Nephron progenitor cell (in vitro differentiated cells): ENCODE data around the gene SOX1.

ENCODE experiments used
- DNase-seq: peaks from one replicate; pipeline ENCODE4 v3.0.0; 2021
- H3K27ac Mint-ChIP-seq: 2 replicates; pipeline ENCODE4 v1.8.0; 2021; ENCODE audit warnings: mild to moderate bottlenecking, moderate library complexity, mixed read lengths
- H3K27me3 Mint-ChIP-seq: 2 replicates; pipeline ENCODE4 v1.8.0; 2021; ENCODE audit warnings: mild to moderate bottlenecking, low read depth, mixed read lengths; ENCODE audit not compliant: poor library complexity
- H3K36me3 Mint-ChIP-seq: 2 replicates; pipeline ENCODE4 v1.8.0; 2021; ENCODE audit warnings: low read depth, mixed read lengths
- H3K4me1 Mint-ChIP-seq: 2 replicates; pipeline ENCODE4 v1.8.0; 2021; ENCODE audit warnings: mixed read lengths
- H3K4me3 Mint-ChIP-seq: 2 replicates; pipeline ENCODE4 v1.8.0; 2021; ENCODE audit warnings: mild to moderate bottlenecking, moderate library complexity, mixed read lengths
- H3K9me3 Mint-ChIP-seq: 2 replicates; pipeline ENCODE4 v1.8.0; 2021; ENCODE audit warnings: mild to moderate bottlenecking, moderate library complexity, mixed read lengths
- TF ChIP-seq, protein P1 (sequence below): fragments of 200-600 bp; sonication (generic); IDR thresholded peaks from 2 replicates; pipeline ENCODE4 v1.5.0; 2021; ENCODE audit warnings: antibody characterized with exemption

Gene SOX1

DNA sequence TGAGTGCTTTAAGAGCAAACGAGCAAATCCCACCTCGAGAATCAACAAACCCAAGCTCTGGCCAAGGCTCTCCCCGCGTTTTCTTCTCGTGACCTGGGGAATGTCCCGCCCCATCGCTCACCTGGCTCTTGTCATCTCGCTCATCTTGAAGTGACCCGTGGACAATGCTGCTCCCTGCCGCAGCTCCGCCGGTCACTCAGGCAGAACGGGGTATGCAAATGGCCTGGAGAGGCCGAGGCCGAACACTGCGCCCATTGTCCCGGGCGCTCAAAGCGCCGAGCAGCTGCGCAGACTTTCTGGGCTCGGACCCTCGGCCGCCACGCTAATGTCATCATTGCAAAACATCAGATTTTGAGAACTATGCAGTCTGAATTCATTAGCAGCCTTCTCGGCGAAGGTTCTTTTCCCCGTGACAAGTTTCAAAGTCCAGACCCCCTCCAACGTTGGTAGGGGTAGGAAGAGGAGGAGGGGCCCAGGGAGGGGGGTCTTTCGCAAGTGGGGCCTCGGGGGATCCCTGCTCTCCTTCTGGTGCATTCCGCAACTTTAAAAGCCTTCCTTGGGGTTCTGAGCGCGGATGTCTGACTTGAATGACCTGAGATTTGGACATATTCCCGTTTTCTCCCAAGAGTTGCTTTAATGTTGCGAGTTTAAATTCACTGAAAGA is 39.7 kb downstream of the SOX1 start:
- Mint-ChIP-seq H3K9me3 (peaks cover 3% of the 10 kb centered on the region), H3K4me1 (peaks cover 23% of the 10 kb centered on the region), H3K4me3 (peak overlapping the region; percentile 75), H3K27me3 (peaks cover 100% of the 10 kb centered on the region), H3K36me3 (no peaks in the 10 kb centered on the region), H3K27ac (no peak overlapping the region)
- DNase-seq = peak; percentile 56
- TF ChIP-seq, protein P1, sequence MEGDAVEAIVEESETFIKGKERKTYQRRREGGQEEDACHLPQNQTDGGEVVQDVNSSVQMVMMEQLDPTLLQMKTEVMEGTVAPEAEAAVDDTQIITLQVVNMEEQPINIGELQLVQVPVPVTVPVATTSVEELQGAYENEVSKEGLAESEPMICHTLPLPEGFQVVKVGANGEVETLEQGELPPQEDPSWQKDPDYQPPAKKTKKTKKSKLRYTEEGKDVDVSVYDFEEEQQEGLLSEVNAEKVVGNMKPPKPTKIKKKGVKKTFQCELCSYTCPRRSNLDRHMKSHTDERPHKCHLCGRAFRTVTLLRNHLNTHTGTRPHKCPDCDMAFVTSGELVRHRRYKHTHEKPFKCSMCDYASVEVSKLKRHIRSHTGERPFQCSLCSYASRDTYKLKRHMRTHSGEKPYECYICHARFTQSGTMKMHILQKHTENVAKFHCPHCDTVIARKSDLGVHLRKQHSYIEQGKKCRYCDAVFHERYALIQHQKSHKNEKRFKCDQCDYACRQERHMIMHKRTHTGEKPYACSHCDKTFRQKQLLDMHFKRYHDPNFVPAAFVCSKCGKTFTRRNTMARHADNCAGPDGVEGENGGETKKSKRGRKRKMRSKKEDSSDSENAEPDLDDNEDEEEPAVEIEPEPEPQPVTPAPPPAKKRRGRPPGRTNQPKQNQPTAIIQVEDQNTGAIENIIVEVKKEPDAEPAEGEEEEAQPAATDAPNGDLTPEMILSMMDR = no peak

DNA sequence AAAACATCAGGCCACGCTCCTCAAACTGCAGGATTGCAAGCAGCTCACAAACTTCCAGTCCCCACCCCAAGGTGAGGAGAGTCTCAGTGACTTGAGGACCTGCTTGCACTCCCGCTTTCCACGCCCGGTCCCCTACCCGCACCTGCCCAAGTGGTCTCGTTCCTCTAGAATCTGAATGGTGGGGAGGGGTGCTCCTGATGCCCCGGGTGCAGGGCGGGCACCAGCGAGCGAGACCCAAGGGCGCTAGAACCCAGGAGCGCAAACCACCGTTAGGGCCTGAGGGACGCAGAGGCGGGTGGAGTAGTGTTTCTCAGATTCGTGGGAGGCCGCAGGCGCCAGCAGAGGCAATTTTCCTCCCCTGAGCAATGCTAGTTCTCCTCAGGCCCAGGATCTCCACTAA is 40.3 kb downstream of the SOX1 start:
- H3K27ac Mint-ChIP-seq = no peak overlapping the region
- peaks cover 23% of the 10 kb centered on the region for H3K4me1 Mint-ChIP-seq

DNA sequence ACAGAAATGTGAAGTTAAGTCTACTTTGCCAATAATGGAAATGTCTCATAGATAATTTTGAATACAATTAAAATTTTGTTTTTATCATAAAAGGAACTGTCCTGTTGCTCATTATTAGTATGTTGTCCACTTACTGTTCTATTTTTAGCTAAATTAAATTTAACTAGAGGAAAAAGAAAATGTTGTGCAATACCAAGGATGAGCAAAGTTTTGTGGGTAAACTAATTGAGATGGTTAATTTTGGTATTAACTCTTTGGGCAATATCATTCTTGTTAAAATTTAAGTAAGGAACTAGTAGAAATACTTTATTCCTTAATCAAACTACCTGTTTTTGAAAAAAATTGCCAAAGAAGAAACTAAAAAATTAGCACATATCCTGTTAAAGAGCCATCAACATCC is 43.5 kb downstream of the SOX1 start:
- Mint-ChIP-seq H3K4me3 (no peak overlapping the region), H3K27me3 (peaks cover 93% of the 10 kb centered on the region), H3K27ac (no peak overlapping the region), H3K9me3 (peaks cover 3% of the 10 kb centered on the region), H3K4me1 (peaks cover 30% of the 10 kb centered on the region), H3K36me3 (no peaks in the 10 kb centered on the region)
- no peak for DNase-seq
- TF ChIP-seq, protein P1 = no peak

More for the DNA sequence above, 40.3 kb downstream of the SOX1 start:
- no peak overlapping the region for H3K4me3 Mint-ChIP-seq
- peaks cover 3% of the 10 kb centered on the region for H3K9me3 Mint-ChIP-seq
- no peaks in the 10 kb centered on the region for H3K36me3 Mint-ChIP-seq
- TF ChIP-seq, protein P1 = no peak
- H3K27me3 Mint-ChIP-seq = peaks cover 100% of the 10 kb centered on the region
- no peak for DNase-seq

DNA sequence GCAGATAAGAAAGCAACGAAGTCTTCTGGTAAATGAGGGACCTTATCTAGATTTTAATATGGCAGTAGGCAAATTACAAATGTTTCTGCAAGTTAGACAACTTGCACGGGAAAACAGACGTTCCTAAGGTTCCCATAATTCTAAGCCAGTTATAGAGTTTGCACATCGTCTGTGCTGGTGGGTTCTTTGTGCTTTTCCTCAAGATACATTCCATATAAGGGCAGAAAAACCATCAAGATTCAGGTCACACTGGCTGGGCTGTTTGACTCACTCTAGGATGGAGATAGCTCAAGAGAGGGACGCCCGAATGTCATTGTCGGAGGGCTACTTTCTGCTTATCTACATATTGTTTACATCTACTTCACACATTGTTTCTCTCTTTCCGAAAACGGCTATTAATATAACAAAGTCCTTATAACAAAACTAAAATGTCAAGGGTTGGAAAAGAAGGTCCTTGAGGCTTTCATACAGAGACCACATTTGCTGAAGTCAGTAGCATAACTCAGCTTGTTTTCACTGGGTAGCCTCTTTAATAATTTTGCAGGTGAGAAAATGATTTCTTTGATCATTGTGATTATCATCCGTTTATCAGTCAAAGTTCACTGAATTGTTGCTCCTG is 44.4 kb downstream of the SOX1 start:
- Mint-ChIP-seq H3K36me3 (no peaks in the 10 kb centered on the region), H3K27ac (no peak overlapping the region), H3K4me1 (peaks cover 23% of the 10 kb centered on the region), H3K27me3 (peaks cover 90% of the 10 kb centered on the region), H3K4me3 (no peak overlapping the region), H3K9me3 (peaks cover 3% of the 10 kb centered on the region)
- no peak for DNase-seq
- TF ChIP-seq, protein P1 = no peak

DNA sequence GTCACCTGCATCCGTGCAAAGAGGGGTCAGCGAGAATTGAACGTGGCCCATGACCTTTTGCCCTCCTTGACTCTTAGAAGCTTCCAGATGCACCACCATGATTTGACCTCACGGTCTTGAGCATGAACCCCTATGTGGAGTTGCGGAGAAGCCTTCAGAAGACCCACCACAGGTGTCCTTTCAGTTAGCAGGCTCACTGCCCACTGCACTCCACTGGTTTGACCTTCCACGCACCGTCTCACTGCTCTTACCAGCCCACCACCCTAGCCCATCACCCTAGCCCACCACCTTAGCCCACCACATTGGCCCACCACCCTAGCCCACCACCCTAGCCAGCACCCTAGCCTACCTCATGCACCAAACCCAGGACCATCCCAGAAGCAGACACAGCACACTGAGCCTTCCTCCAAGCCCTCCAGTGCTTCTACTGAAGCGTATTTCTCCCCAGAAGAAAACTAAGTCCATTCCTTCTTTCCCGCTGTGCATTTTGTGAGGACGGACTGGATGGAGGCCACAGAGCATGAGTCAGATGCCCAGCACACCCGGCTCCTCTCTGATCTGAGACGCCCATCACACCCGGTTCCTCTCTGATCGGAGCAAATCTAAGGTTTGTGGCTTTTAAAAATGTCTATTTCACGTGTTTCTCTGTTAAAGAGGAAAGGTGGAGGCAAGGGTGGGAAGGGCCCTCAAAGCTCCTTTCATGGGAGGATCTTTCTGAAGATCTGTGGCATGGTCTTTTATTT is 45.8 kb downstream of the SOX1 start:
- TF ChIP-seq, protein P1 = no peak
- Mint-ChIP-seq H3K27me3 (peaks cover 88% of the 10 kb centered on the region), H3K27ac (no peak overlapping the region), H3K9me3 (peaks cover 3% of the 10 kb centered on the region), H3K4me1 (peaks cover 22% of the 10 kb centered on the region), H3K36me3 (no peaks in the 10 kb centered on the region), H3K4me3 (no peak overlapping the region)
- DNase-seq = no peak
